HepG2 (cell line): ENCODE data around the gene SF3B5. TPM values are rescaled to one million over a fixed set of nuclear protein-coding genes. Genes with fewer than 3 reads are reported as not detected.
A peak's percentile ranks its signal among the peaks of the same experiment; 100 is the strongest.

Experiments
- ATAC-seq: fragments of 200-7000 bp; cut with Tn5 transposase; 3 replicates; pipeline ENCODE4 v1.9.1; 2020; ENCODE audit warnings: mild to moderate bottlenecking, moderate library complexity
- BruUV-seq: library from RNA; stranded (reverse); fragments of 400-500 nt; replicated peaks from 2 replicates; lab custom pipeline; 2021; lab: Mats Ljungman, UMichigan
- CTCF ChIA-PET: fragments of 300-600 bp; formaldehyde crosslinking; extraction: SDS; loops from one replicate; lab custom pipeline; 2021; ENCODE audit warnings: low total read pairs, inconsistent platforms, low intra/inter-chr PET ratio; lab: Yijun Ruan, JAX
- POLR2A ChIA-PET: fragments of 350-600 bp; sonication (Branson Sonifier 250); formaldehyde crosslinking; loops from one replicate; lab custom pipeline; 2020; ENCODE audit warnings: antibody characterized with exemption, inconsistent platforms; lab: Yijun Ruan, JAX
- DNase-seq: peaks from one replicate; pipeline ENCODE4 v3.0.0-alpha.2; 2015; ENCODE audit warnings: low spot score
- FAIRE-seq: peaks from 3 replicates; lab custom pipeline; 2011; peaks lifted over from hg19 to GRCh38; lab: Jason Lieb, UNC
- H2AFZ ChIP-seq: one replicate; pipeline ENCODE4 v1.6.1; 2011; ENCODE audit warnings: low read length, inconsistent platforms
- H3K27ac ChIP-seq: fragments of 300-600 bp; 3 replicates; pipeline ENCODE4 v1.8.0; 2011; ENCODE audit warnings: mixed run types, mild to moderate bottlenecking, mixed read lengths, low read length, inconsistent platforms; ENCODE audit not compliant: insufficient read depth; ENCODE audit errors: extremely low read length
- H3K27me3 ChIP-seq, 2 experiments: fragments of 200-600 bp in 1 of 2; 2 replicates in 1 of 2; 3 replicates in 1 of 2; pipeline versions ENCODE4 v1.6.0 to v1.8.0; 2011; ENCODE audit warnings: low read length in 2 of 2, mild to moderate bottlenecking in 2 of 2, moderate library complexity in 2 of 2, inconsistent platforms in 1 of 2; ENCODE audit not compliant: insufficient read depth in 2 of 2, control insufficient read depth in 1 of 2
- H3K36me3 ChIP-seq, 2 experiments: fragments of 200-600 bp in 1 of 2; replicated peaks in 1 of 2; 2 replicates in 1 of 2; 3 replicates in 1 of 2; pipeline versions ENCODE4 v1.5.1 to v1.8.0; 2011; ENCODE audit warnings: low read length in 2 of 2, inconsistent platforms in 1 of 2; ENCODE audit not compliant: insufficient read depth in 2 of 2, control insufficient read depth in 1 of 2
- H3K4me1 ChIP-seq: 2 replicates; pipeline ENCODE4 v1.5.1; 2012; ENCODE audit warnings: low read length, inconsistent platforms; ENCODE audit not compliant: insufficient read depth
- H3K4me2 ChIP-seq: 2 replicates; pipeline ENCODE4 v1.6.0; 2011; ENCODE audit warnings: low read depth, low read length, inconsistent platforms
- H3K4me3 ChIP-seq, 3 experiments: fragments of 200-600 bp in 1 of 3; sonication (generic), shearing (Covaris generic) in 1 of 3; replicated peaks in 1 of 3; 2 replicates each; pipeline ENCODE4 v1.5.1; 2011 to 2016; ENCODE audit warnings: low read length in 3 of 3, inconsistent platforms in 2 of 3, low read depth in 2 of 3, mild to moderate bottlenecking in 2 of 3, control low read depth in 1 of 3, mixed read lengths in 1 of 3; ENCODE audit not compliant: insufficient read depth in 1 of 3
- H3K79me2 ChIP-seq: one replicate; pipeline ENCODE4 v1.6.1; 2011; ENCODE audit warnings: low read length, inconsistent platforms; ENCODE audit not compliant: insufficient read depth
- H3K9ac ChIP-seq: 2 replicates; pipeline ENCODE4 v1.6.0; 2011; ENCODE audit warnings: mild to moderate bottlenecking, low read depth, low read length, inconsistent platforms; ENCODE audit not compliant: insufficient read depth
- H3K9me3 ChIP-seq: 2 replicates; pipeline ENCODE4 v1.5.1; 2012; ENCODE audit warnings: mild to moderate bottlenecking, low read length
- H4K20me1 ChIP-seq: 2 replicates; pipeline ENCODE4 v1.6.0; 2011; ENCODE audit warnings: inconsistent platforms, mild to moderate bottlenecking, low read length, moderate library complexity; ENCODE audit not compliant: insufficient read depth
- ATF7-NPFF ChIP-seq: sonication (generic); formaldehyde crosslinking; IDR thresholded peaks from 2 replicates; pipeline ENCODE4 v1.8.1; 2023; ENCODE audit warnings: mild to moderate bottlenecking, low read depth, missing genetic modification reagents, moderate library complexity
- SRY ChIP-seq: sonication (generic); formaldehyde crosslinking; IDR thresholded peaks from 2 replicates; pipeline ENCODE4 v1.8.0; 2022; ENCODE audit warnings: mild to moderate bottlenecking, missing genetic modification reagents
- THYN1 ChIP-seq: sonication (generic); formaldehyde crosslinking; IDR thresholded peaks from 2 replicates; pipeline ENCODE4 v1.8.1; 2023; ENCODE audit warnings: low read depth, mild to moderate bottlenecking, moderate library complexity, missing genetic modification reagents, borderline replicate concordance
- ZMYM3 ChIP-seq: sonication (generic); formaldehyde crosslinking; IDR thresholded peaks from 2 replicates; pipeline ENCODE4 v1.5.1; 2020; ENCODE audit warnings: mild to moderate bottlenecking, missing genetic modification reagents
- ZNF605 ChIP-seq: sonication (generic); formaldehyde crosslinking; IDR thresholded peaks from 2 replicates; pipeline ENCODE4 v1.8.0; 2022; ENCODE audit warnings: mild to moderate bottlenecking, missing genetic modification reagents
- ZNF788 ChIP-seq: sonication (generic); formaldehyde crosslinking; IDR thresholded peaks from 2 replicates; pipeline ENCODE4 v1.5.0; 2020; ENCODE audit warnings: mild to moderate bottlenecking, missing genetic modification reagents, borderline replicate concordance
- ZNF841 ChIP-seq: sonication (generic); formaldehyde crosslinking; IDR thresholded peaks from 2 replicates; pipeline ENCODE4 v1.8.1; 2023; ENCODE audit warnings: missing genetic modification reagents, borderline replicate concordance
- WGBS: methylation state at CpG from one replicate; pipeline ENCODE4 v1.1.6; 2017; ENCODE audit warnings: low lambda C conversion rate; 5-methylcytosine and 5-hydroxymethylcytosine counted together
- in situ Hi-C: cut with HindIII; loops from 2 replicates; pipeline ENCODE4 v1.10.0; 2017; ENCODE audit warnings: low pct_unique_long_range_greater_than_20kb; ENCODE audit not compliant: extremely low pct_ligation_motif_present
- intact Hi-C: fragments of 100-400 bp; cut with micrococcal nuclease; formaldehyde crosslinking; loops from one replicate; pipeline ENCODE4 v1.10.0; 2022; ENCODE audit not compliant: unreplicated experiment
- polyA plus RNA-seq, 8 experiments: library from polyadenylated mRNA; depleted of rRNA in 3 of 8; stranded (reverse) in 7 of 8; unstranded in 1 of 8; fragments of >200 nt; fragmentation: Illumina TruSeq in 4 of 8; extraction: Trizol in 4 of 8; gene quantifications; 2 replicates each; pipeline versions ENCODE4 v1.2.1 to v1.2.3, GENCODE V29; 2011 to 2016; ENCODE audit warnings: low read depth in 4 of 8, missing spikeins in 1 of 8, mixed read lengths in 1 of 8; ENCODE audit not compliant: insufficient read depth in 1 of 8
- total RNA-seq, 5 experiments: library from RNA; depleted of rRNA; stranded (reverse); fragments of >200 nt; fragmentation: Illumina TruSeq; extraction: Trizol; gene quantifications; 2 replicates each; pipeline ENCODE4 v1.2.3, GENCODE V29; 2016; ENCODE audit warnings: low read depth in 1 of 5
- TF ChIP-seq, protein P1 (sequence below): sonication (generic); formaldehyde crosslinking; IDR thresholded peaks from 2 replicates; pipeline ENCODE4 v1.4.0; 2020; ENCODE audit warnings: missing genetic modification reagents
- TF ChIP-seq, protein P2 (sequence below): sonication (generic); formaldehyde crosslinking; IDR thresholded peaks from 2 replicates; pipeline ENCODE4 v1.4.0; 2020; ENCODE audit warnings: missing genetic modification reagents, mild to moderate bottlenecking, borderline replicate concordance

The SF3B5 gene
- total and polyA plus RNA-seq, 2 of the 13 experiments (the other 11 are each of a cell fraction or from before 2014, with no cell fraction given): 263 to 292 TPM

DNA sequence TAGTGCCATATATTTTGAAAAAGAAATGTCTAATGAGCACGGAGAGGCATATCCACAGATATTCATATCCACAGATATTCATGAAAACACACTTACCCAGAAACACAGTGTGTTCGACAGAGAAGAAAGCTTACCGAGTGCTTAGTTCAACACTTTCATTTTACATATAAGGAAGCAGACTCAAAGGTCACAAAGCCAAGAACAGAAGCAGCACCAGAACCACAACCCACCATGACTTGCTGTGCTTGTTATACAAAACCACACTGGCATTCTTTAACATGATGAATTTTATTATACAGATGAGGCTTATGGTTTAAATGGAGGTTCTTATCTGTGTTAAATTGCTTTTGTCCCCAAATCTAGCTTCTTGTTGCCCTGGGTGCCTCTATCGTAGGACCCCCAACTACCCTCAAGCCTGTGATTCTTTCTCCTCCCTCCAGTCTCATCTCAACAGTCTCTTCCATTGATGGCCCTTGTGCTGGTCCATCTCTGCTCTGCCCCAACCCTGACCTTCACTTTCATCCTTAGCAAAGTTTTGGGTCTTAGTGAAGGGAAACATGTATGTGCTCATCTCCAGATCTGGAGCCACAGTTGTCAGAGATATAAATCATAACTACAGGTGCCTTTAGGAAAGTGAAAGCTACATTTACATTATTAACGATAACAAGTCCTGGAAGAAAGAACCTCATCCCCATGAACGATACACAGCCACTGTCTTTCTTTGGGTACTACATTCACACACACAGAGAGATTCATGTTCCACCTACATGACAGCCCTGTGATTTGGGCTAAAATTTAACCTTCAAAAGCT is 40.0 kb downstream of the SF3B5 start:
- H3K9ac ChIP-seq: no peak overlapping the region
- peak overlapping the region; percentile 44 for H3K4me2 ChIP-seq
- H3K27ac ChIP-seq: no peak overlapping the region
- H3K4me1 ChIP-seq: peaks cover 6% of the 10 kb centered on the region; the same call in 1 of the 2 replicates
- H3K79me2 ChIP-seq: no peaks in the 10 kb centered on the region
- no peaks in the 10 kb centered on the region for H3K36me3 ChIP-seq
- H4K20me1 ChIP-seq: no peaks in the 10 kb centered on the region
- no peaks in the 10 kb centered on the region for H3K9me3 ChIP-seq
- no peak for TF ChIP-seq SRY (CRISPR knock-in tag)
- TF ChIP-seq, all 625 proteins: peak for 0
- ATAC-seq (peak; percentile 35; the same call in 1 of the 3 replicates), DNase-seq (no peak), FAIRE-seq (no peak)
- ChIA-PET CTCF (no interaction called here), POLR2A (no interaction called here)
- intact Hi-C loops: no loop called here
- WGBS: 34% methylated on average over 6 of the region's 6 CpGs
- Histone ChIP-seq H3K27me3 (no peaks in the 10 kb centered on the region), H2AFZ (peak overlapping the region; percentile 24), H3K4me3 (no peak overlapping the region)
- in situ Hi-C loops: no loop called here
- no TSS peak for BruUV-seq

GRCh38 chr6:144053601-144054000 is 41.8 kb downstream of the SF3B5 start:
- H3K9ac ChIP-seq: no peak overlapping the region
- H3K79me2 ChIP-seq: no peaks in the 10 kb centered on the region
- FAIRE-seq (no peak), DNase-seq (no peak), ATAC-seq (no peak)
- no peak overlapping the region for H3K4me3 ChIP-seq
- ChIA-PET POLR2A (no interaction called here), CTCF (no interaction called here)
- no peak overlapping the region for H3K27ac ChIP-seq
- intact Hi-C loops (no loop called here), in situ Hi-C loops (no loop called here)
- peaks cover 6% of the 10 kb centered on the region; the same call in 1 of the 2 replicates for H3K4me1 ChIP-seq
- H4K20me1 ChIP-seq: no peaks in the 10 kb centered on the region
- no peak overlapping the region for H3K4me2 ChIP-seq
- no peak overlapping the region for H2AFZ ChIP-seq
- no peaks in the 10 kb centered on the region; the same call in 1 of the 2 replicates for H3K9me3 ChIP-seq
- H3K27me3 ChIP-seq: 0 out of 5 replicates have a peak, but pooled peaks cover 0 to 3% of the 10 kb centered on the region in 2 experiments
- BruUV-seq: no TSS peak
- 14% methylated on average over 3 of the region's 3 CpGs for WGBS
- no peaks in the 10 kb centered on the region for H3K36me3 ChIP-seq
- TF ChIP-seq ZNF841 (no peak), THYN1 (CRISPR knock-in tag) (no peak), ZMYM3 (no peak), ZNF788 (CRISPR knock-in tag) (no peak), ATF7-NPFF (CRISPR knock-in tag) (no peak), ZNF605 (no peak)
- TF ChIP-seq, protein P1, sequence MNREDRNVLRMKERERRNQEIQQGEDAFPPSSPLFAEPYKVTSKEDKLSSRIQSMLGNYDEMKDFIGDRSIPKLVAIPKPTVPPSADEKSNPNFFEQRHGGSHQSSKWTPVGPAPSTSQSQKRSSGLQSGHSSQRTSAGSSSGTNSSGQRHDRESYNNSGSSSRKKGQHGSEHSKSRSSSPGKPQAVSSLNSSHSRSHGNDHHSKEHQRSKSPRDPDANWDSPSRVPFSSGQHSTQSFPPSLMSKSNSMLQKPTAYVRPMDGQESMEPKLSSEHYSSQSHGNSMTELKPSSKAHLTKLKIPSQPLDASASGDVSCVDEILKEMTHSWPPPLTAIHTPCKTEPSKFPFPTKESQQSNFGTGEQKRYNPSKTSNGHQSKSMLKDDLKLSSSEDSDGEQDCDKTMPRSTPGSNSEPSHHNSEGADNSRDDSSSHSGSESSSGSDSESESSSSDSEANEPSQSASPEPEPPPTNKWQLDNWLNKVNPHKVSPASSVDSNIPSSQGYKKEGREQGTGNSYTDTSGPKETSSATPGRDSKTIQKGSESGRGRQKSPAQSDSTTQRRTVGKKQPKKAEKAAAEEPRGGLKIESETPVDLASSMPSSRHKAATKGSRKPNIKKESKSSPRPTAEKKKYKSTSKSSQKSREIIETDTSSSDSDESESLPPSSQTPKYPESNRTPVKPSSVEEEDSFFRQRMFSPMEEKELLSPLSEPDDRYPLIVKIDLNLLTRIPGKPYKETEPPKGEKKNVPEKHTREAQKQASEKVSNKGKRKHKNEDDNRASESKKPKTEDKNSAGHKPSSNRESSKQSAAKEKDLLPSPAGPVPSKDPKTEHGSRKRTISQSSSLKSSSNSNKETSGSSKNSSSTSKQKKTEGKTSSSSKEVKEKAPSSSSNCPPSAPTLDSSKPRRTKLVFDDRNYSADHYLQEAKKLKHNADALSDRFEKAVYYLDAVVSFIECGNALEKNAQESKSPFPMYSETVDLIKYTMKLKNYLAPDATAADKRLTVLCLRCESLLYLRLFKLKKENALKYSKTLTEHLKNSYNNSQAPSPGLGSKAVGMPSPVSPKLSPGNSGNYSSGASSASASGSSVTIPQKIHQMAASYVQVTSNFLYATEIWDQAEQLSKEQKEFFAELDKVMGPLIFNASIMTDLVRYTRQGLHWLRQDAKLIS: no peak
- TF ChIP-seq, protein P2, sequence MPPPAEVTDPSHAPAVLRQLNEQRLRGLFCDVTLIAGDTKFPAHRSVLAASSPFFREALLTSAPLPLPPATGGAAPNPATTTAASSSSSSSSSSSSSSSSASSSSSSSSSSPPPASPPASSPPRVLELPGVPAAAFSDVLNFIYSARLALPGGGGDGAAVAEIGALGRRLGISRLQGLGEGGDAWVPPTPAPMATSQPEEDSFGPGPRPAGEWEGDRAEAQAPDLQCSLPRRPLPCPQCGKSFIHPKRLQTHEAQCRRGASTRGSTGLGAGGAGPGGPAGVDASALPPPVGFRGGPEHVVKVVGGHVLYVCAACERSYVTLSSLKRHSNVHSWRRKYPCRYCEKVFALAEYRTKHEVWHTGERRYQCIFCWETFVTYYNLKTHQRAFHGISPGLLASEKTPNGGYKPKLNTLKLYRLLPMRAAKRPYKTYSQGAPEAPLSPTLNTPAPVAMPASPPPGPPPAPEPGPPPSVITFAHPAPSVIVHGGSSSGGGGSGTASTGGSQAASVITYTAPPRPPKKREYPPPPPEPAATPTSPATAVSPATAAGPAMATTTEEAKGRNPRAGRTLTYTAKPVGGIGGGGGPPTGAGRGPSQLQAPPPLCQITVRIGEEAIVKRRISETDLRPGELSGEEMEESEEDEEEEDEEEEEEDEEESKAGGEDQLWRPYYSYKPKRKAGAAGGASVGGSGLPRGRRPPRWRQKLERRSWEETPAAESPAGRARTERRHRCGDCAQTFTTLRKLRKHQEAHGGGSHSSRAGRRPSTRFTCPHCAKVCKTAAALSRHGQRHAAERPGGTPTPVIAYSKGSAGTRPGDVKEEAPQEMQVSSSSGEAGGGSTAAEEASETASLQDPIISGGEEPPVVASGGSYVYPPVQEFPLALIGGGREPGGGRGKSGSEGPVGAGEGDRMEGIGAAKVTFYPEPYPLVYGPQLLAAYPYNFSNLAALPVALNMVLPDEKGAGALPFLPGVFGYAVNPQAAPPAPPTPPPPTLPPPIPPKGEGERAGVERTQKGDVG (CRISPR knock-in tag): no peak
